AG04450 (cell line): ENCODE results near the gene CRYL1. TPM values are rescaled to one million over a fixed set of nuclear protein-coding genes. Genes with fewer than 3 reads are reported as not detected.

Experiments used
- CTCF ChIA-PET: fragments of 300-600, 350-600 bp; formaldehyde crosslinking; extraction: SDS; loops from one replicate; lab custom pipeline; 2022; ENCODE audit warnings: antibody characterized with exemption, inconsistent platforms; lab: Charles Lee
- POLR2A ChIA-PET: fragments of 350-600 bp; formaldehyde crosslinking; extraction: SDS; loops from one replicate; lab custom pipeline; 2021; ENCODE audit warnings: antibody characterized with exemption, inconsistent platforms; lab: Yijun Ruan, JAX
- DNase-seq: peaks from one replicate; pipeline ENCODE4 v3.0.0-alpha.2; 2011; ENCODE audit warnings: low read depth, low spot score
- H3K27ac ChIP-seq: one replicate; pipeline ENCODE4 v1.5.1; 2012; ENCODE audit warnings: low read depth, low read length, control low read depth
- H3K27me3 ChIP-seq: one replicate; pipeline ENCODE4 v1.6.0; 2012; ENCODE audit warnings: low read length; ENCODE audit not compliant: control insufficient read depth, insufficient read depth
- H3K4me3 ChIP-seq: 2 replicates; pipeline ENCODE4 v1.5.1; 2011; ENCODE audit warnings: mild to moderate bottlenecking, low read depth, low read length, control low read depth
- H3K9me3 ChIP-seq: 2 replicates; pipeline ENCODE4 v1.5.1; 2012; ENCODE audit warnings: low read length; ENCODE audit not compliant: control insufficient read depth, insufficient read depth
- polyA plus RNA-seq: library from polyadenylated mRNA; depleted of rRNA; stranded (reverse); fragments of >200 nt; gene quantifications from 2 replicates; pipeline ENCODE4 v1.2.3, GENCODE V29; 2011
- TF ChIP-seq, protein P1 (sequence below): IDR thresholded peaks from 2 replicates; pipeline ENCODE4 v1.5.1; 2011; ENCODE audit warnings: low read depth, low read length, control low read depth, inconsistent platforms

CRYL1 gene
- polyA plus RNA-seq, 1 experiment = 21.6 TPM

DNA sequence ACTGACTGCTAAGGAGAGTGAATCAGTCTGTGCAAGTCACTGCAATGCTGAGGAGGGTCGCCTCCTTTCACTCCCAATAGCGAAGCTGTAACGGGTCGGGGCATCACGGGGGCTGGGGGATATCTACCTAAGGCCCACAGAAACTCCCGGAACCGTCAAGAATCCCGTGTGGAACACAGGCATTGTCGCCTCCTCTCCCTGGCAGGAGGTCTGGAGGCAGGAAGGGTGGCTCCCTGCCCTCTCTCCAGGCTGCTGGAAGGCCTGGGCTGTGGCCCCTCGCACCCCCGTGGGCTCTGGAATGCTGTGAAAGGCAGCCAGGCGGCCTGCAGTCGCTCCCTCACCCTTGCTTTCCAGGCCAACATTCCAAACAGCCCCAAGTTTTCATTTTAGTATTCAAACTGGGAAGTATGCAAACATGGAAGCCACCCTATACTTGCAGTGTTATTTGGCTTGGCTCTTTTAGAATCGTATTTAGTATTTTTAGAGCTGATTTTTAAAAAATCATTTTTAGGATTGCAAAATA, 109.4 kb downstream of the CRYL1 start:
- Histone ChIP-seq H3K4me3 (no peak overlapping the region), H3K27ac (no peak overlapping the region), H3K9me3 (peaks cover 19% of the 10 kb centered on the region; the same call in 1 of the 2 replicates), H3K27me3 (peaks cover 6% of the 10 kb centered on the region)
- CTCF ChIA-PET = no interaction called here
- TF ChIP-seq, protein P1, sequence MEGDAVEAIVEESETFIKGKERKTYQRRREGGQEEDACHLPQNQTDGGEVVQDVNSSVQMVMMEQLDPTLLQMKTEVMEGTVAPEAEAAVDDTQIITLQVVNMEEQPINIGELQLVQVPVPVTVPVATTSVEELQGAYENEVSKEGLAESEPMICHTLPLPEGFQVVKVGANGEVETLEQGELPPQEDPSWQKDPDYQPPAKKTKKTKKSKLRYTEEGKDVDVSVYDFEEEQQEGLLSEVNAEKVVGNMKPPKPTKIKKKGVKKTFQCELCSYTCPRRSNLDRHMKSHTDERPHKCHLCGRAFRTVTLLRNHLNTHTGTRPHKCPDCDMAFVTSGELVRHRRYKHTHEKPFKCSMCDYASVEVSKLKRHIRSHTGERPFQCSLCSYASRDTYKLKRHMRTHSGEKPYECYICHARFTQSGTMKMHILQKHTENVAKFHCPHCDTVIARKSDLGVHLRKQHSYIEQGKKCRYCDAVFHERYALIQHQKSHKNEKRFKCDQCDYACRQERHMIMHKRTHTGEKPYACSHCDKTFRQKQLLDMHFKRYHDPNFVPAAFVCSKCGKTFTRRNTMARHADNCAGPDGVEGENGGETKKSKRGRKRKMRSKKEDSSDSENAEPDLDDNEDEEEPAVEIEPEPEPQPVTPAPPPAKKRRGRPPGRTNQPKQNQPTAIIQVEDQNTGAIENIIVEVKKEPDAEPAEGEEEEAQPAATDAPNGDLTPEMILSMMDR = no peak
- POLR2A ChIA-PET = no interaction called here
- no peak for DNase-seq

DNA sequence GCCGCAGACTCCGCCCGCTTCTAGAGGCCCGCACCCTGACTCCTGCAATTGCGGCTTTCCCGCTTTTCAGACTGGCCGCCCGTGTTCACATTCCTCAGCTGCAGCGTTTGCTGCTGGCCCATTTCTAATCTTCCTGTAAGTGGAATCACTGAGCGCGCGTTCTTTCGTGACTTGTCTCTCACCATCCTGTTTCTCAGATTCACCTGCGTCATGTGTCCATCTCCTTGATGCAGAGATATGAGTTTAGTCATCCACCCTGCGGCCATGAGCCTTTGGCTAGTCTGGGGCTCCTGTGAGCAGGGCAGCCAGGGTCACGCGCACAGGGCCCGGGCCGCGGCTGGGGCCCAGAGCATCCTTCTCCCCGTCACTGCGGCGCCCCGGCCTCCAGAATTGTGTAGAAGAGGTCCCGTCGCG, 110.0 kb downstream of the CRYL1 start:
- H3K27ac ChIP-seq = no peak overlapping the region
- CTCF ChIA-PET = no interaction called here
- TF ChIP-seq, protein P1 = no peak
- POLR2A ChIA-PET = no interaction called here
- no peak overlapping the region for H3K4me3 ChIP-seq
- peaks cover 6% of the 10 kb centered on the region for H3K27me3 ChIP-seq
- peaks cover 19% of the 10 kb centered on the region; the same call in 1 of the 2 replicates for H3K9me3 ChIP-seq
- DNase-seq = no peak

DNA sequence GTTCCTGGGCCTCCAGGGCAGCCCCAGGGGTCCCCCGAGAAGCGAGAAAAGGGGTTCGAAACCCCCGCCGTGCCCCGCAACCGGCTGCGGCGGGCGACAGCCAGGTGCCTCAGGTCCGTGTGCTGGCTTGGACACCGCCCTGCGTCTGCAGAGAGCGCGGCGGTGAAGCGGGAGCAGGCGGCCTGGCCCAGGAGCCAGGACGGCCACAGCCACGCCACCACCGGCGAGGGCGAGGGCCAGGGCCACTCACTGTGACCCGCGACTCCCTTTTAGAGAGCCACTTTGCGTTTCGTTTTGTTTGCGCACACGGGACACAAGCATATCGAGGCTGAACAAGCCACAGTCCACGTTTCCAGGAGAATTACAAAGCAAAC, 110.4 kb downstream of the CRYL1 start:
- DNase-seq = no peak
- peaks cover 19% of the 10 kb centered on the region; the same call in 1 of the 2 replicates for H3K9me3 ChIP-seq
- peaks cover 6% of the 10 kb centered on the region for H3K27me3 ChIP-seq
- ChIA-PET POLR2A (no interaction called here), CTCF (no interaction called here)
- TF ChIP-seq, protein P1 = no peak
- no peak overlapping the region for H3K4me3 ChIP-seq
- no peak overlapping the region for H3K27ac ChIP-seq

DNA sequence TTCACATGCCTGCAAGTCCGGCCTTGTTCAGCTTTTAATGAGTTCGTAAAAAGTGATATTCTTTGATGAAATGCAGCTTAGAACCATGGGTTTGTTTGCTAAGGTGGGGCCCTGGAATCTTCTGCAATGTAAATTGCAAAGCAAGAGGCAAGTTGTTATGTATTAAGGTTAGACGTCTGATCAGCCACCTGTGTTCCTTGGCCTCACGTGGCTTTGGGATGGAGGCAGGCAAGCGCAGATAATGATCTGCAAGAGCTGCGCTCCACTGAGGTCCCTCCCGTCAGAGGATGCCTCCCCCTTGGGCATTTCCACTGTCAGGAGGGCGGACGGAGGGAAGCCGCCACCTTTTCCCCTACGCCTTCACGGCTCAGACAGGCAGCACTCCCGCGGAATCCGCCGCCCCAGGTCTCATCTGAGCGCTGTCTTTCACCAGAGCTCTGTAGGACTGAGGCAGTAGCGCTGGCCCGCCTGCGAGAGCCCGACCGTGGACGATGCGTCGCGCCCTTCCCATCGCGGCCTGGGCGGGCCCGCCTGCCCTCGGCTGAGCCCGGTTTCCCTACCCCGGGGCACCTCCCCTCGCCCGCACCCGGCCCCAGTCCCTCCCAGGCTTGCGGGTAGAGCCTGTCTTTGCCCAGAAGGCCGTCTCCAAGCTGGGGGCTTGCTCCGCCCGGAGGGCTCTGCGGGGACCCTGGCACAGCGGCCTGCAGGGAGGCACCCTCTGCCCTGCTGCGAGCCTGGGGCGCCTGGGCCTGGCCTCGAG, 110.9 kb downstream of the CRYL1 start:
- CTCF ChIA-PET = no interaction called here
- no peak for DNase-seq

More for the DNA sequence above, 110.9 kb downstream of the CRYL1 start:
- Histone ChIP-seq H3K27me3 (peaks cover 6% of the 10 kb centered on the region), H3K4me3 (no peak overlapping the region), H3K27ac (no peak overlapping the region), H3K9me3 (peaks cover 19% of the 10 kb centered on the region; the same call in 1 of the 2 replicates)
- POLR2A ChIA-PET = no interaction called here
- TF ChIP-seq, protein P1 = no peak
